Testis (tissue), 2 donors: ENCODE data around the gene AFF1.

Experiments used
- POLR2A ChIP-seq: fragments of 450-650 bp; IDR thresholded peaks from one replicate; pipeline ENCODE4 v1.6.1; 2017; ENCODE audit warnings: antibody characterized with exemption, mild to moderate bottlenecking, moderate library complexity
- TF ChIP-seq, protein P1 (sequence below), 3 experiments: fragments of 450-650 bp in 2 of 3; fragments of 200-600 bp in 1 of 3; sonication (generic) in 1 of 3; IDR thresholded peaks; one replicate each; pipeline ENCODE4 v1.5.1; 2016 to 2019; ENCODE audit warnings: antibody characterized with exemption in 3 of 3, mild to moderate bottlenecking in 2 of 3, moderate library complexity in 1 of 3

DNA sequence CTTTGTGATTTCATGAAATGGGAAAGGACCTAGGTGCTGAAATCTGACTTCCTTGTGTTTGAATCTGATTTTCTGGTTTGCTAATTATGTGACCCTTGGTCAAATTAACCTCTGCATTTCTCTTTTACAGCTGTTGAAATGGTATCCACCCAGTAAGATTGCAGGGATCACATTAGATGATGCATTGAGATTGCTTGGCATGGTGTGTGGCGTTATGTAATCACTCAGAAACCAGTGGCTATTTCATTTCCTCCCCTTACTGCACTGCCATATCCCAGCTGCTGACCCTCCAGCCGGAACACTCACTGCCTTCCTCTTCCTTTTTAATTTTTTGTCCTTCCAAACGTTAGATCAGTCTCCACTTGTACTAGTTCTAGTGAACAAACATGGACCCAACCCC is 206.6 kb downstream of the AFF1 start:
- TF ChIP-seq POLR2A = no peak
- TF ChIP-seq, protein P1, sequence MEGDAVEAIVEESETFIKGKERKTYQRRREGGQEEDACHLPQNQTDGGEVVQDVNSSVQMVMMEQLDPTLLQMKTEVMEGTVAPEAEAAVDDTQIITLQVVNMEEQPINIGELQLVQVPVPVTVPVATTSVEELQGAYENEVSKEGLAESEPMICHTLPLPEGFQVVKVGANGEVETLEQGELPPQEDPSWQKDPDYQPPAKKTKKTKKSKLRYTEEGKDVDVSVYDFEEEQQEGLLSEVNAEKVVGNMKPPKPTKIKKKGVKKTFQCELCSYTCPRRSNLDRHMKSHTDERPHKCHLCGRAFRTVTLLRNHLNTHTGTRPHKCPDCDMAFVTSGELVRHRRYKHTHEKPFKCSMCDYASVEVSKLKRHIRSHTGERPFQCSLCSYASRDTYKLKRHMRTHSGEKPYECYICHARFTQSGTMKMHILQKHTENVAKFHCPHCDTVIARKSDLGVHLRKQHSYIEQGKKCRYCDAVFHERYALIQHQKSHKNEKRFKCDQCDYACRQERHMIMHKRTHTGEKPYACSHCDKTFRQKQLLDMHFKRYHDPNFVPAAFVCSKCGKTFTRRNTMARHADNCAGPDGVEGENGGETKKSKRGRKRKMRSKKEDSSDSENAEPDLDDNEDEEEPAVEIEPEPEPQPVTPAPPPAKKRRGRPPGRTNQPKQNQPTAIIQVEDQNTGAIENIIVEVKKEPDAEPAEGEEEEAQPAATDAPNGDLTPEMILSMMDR (IDR thresholded peaks at IDR 0.05) = no peak
